Neural crest cell (in vitro differentiated cells): Measurements from ENCODE around the gene IP6K2. TPM values are rescaled to one million over a fixed set of nuclear protein-coding genes. Genes with fewer than 3 reads are reported as not detected.
A peak's percentile ranks its signal among the peaks of the same experiment; 100 is the strongest.
"Not testable (repeated sequence)": the region's sequence is repeated elsewhere in the genome, so short reads cannot be mapped to it uniquely, and the experiment has no call there.

Experiments
- DNase-seq: peaks from one replicate; pipeline ENCODE4 v3.0.0; 2021; ENCODE audit warnings: low read depth, mixed read lengths, low spot score
- H3K27ac Mint-ChIP-seq: one replicate; pipeline ENCODE4 v1.8.0; 2021; ENCODE audit warnings: mild to moderate bottlenecking, mixed read lengths; ENCODE audit not compliant: unreplicated experiment
- H3K27me3 Mint-ChIP-seq: 2 replicates; pipeline ENCODE4 v1.8.0; 2021; ENCODE audit warnings: low read depth, mild to moderate bottlenecking, mixed read lengths
- H3K36me3 Mint-ChIP-seq: 2 replicates; pipeline ENCODE4 v1.8.0; 2021; ENCODE audit warnings: low read depth, mild to moderate bottlenecking, mixed read lengths
- H3K4me1 Mint-ChIP-seq: 2 replicates; pipeline ENCODE4 v1.8.0; 2021; ENCODE audit warnings: mixed read lengths
- H3K4me3 Mint-ChIP-seq: one replicate; pipeline ENCODE4 v1.8.0; 2021; ENCODE audit warnings: mild to moderate bottlenecking, mixed read lengths
- H3K9me3 Mint-ChIP-seq: 2 replicates; pipeline ENCODE4 v1.8.0; 2021; ENCODE audit warnings: mixed read lengths
- long read RNA-seq: library from polyadenylated mRNA; unstranded; transcript quantifications from one replicate; pipeline ENCODE4 v2.0.0, GENCODE V29; 2020
- total RNA-seq: library from RNA; stranded (reverse); gene quantifications from 2 replicates; pipeline ENCODE4 v1.2.1, GENCODE V29; 2021
- TF ChIP-seq, protein P1 (sequence below): fragments of 200-600 bp; sonication (generic); conservative IDR thresholded peaks from 2 replicates; pipeline ENCODE4 v1.5.0; 2021; ENCODE audit warnings: antibody characterized with exemption, mild to moderate bottlenecking

IP6K2 gene, protein sequence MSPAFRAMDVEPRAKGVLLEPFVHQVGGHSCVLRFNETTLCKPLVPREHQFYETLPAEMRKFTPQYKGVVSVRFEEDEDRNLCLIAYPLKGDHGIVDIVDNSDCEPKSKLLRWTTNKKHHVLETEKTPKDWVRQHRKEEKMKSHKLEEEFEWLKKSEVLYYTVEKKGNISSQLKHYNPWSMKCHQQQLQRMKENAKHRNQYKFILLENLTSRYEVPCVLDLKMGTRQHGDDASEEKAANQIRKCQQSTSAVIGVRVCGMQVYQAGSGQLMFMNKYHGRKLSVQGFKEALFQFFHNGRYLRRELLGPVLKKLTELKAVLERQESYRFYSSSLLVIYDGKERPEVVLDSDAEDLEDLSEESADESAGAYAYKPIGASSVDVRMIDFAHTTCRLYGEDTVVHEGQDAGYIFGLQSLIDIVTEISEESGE
- 139 and 143 TPM in 2 replicates for total RNA-seq
- long read RNA-seq, transcript IP6K2-201 (6 exons, 1,775 nt), result major isoform, 116 of 212 reads
- long read RNA-seq, partial matches to known transcripts, result 14 of 212 reads
- long read RNA-seq, other reads (novel, unspliced or antisense), result 78 of 212 reads

DNA sequence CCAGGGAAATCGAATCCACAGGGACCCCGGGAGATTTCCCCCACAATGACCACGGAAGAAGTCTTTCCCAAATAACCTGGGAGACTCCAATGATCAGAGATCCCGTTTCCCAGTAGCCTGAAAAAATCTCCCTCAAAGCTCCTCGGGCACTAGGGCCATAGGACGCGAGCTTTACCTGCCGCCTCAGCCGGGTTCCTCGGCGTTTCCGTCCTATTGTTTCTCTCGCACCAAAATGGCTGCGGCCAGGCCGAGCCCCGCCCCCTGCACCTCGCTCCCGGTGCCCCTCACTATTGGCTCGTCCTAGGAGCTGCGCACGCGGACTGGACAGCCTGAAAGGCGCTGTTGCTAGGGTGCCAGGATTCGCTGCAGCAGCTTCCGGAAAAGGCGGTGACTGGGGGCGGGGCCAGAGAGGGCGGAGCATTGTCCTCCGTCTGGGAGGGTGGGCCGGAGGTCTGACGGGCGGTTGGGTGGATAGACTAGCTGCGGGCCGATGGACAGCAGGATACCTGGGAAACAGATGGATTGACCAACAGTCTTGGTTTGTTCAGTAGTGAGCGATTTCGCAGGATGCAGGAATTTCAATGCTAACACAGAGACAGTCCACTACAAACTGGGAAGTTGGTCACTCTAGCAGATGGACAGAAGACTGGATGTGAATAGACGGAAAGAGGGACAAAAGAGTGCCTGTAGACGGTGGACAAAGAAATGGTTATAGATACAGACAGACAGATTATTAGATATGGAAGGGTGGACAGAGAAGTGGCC is at the start of gene IP6K2:
IP6K2 (minus strand) TSS at position 240 of the 765 bp plus-strand sequence. CDS start 21,930 bp downstream, outside the sequence.
- peak; percentile 99 for DNase-seq
- H3K27ac Mint-ChIP-seq, result peak within 1 kb of the TSS; percentile 99
- H3K4me1 Mint-ChIP-seq, result peaks cover 30% of the 10 kb centered on the region
- H3K27me3 Mint-ChIP-seq, result peaks cover 5% of the 10 kb centered on the region
- H3K36me3 Mint-ChIP-seq, result peaks cover 8% of the 10 kb centered on the region
- TF ChIP-seq, protein P1, sequence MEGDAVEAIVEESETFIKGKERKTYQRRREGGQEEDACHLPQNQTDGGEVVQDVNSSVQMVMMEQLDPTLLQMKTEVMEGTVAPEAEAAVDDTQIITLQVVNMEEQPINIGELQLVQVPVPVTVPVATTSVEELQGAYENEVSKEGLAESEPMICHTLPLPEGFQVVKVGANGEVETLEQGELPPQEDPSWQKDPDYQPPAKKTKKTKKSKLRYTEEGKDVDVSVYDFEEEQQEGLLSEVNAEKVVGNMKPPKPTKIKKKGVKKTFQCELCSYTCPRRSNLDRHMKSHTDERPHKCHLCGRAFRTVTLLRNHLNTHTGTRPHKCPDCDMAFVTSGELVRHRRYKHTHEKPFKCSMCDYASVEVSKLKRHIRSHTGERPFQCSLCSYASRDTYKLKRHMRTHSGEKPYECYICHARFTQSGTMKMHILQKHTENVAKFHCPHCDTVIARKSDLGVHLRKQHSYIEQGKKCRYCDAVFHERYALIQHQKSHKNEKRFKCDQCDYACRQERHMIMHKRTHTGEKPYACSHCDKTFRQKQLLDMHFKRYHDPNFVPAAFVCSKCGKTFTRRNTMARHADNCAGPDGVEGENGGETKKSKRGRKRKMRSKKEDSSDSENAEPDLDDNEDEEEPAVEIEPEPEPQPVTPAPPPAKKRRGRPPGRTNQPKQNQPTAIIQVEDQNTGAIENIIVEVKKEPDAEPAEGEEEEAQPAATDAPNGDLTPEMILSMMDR, result no peak
- H3K9me3 Mint-ChIP-seq, result no peaks in the 10 kb centered on the region
- peak within 1 kb of the TSS; percentile 96 for H3K4me3 Mint-ChIP-seq

DNA sequence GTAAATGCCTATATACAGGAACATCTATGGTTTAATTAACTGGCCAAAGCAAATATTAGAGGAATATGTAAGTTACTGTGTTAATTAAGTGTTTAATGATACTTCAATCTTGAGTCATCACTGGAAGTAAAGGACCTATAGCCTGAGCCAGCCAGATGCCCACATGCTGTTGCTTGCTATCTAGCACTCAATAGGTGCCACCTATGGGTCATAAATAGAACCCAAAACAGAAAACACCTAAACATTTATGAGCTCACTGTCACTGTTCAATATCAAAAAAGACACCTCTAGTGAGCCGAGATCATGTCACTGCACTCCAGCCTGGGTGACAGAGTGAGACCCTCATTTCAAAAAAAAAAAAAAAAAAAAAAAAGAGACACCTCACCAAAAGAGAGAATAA is 48.4 kb upstream of the IP6K2 start:
- TF ChIP-seq, protein P1, result peak; percentile 37
- no peak for DNase-seq
- peaks cover 2% of the 10 kb centered on the region for H3K4me1 Mint-ChIP-seq
- H3K4me3 Mint-ChIP-seq, result no peak overlapping the region
- no peaks in the 10 kb centered on the region for H3K9me3 Mint-ChIP-seq
- H3K27ac Mint-ChIP-seq, result no peak overlapping the region
- peaks cover 2% of the 10 kb centered on the region for H3K36me3 Mint-ChIP-seq
- H3K27me3 Mint-ChIP-seq, result no peaks in the 10 kb centered on the region

DNA sequence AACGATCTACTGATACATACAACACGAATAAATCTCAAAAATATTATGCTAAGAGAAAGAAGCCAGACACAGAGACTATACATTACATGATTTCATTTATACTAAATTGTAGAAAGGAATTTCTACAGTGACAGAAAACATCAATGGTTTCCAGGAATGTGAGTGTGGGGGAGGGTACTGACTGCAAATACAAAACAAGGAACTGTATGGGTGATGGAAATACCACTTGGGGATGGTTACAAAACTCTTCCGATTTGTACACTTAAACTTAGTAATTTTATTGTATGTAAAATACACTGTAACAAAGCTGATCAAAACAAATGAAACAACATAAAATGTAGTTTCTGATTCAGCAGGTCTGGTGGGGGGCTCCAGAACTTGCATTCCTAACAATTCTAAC is 45.8 kb upstream of the IP6K2 start:
- H3K9me3 Mint-ChIP-seq, result no peaks in the 10 kb centered on the region
- no peak for DNase-seq
- no peak overlapping the region for H3K27ac Mint-ChIP-seq
- no peak overlapping the region for H3K4me3 Mint-ChIP-seq
- H3K27me3 Mint-ChIP-seq, result no peaks in the 10 kb centered on the region
- H3K36me3 Mint-ChIP-seq, result no peaks in the 10 kb centered on the region
- no peaks in the 10 kb centered on the region for H3K4me1 Mint-ChIP-seq
- TF ChIP-seq, protein P1, result no peak

DNA sequence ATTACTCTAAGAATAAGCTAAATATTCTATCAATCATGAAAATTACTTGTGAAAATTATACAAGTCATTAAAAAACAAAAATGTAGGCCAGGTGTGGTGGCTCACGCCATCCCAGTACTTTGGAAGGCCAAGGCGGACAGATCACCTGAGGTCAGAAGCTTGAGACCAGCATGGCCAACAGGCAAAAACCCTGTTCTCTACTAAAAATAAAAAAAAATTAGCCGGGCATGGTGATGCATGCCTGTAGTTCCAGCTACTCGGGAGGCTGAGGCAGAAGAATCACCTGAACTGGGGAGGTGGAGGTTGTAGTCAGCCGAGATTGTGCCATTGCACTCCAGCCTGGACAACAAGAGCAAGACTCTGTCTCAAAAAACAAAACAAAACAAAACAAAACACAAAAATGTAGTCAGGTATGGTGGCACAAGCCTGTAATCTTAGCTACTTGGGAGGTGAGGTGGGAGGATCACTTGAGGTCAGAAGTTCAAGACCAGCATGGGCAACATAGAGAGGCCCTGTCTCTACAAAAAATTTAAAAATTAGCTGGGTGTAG is 43.0 kb upstream of the IP6K2 start:
- peaks cover 15% of the 10 kb centered on the region for H3K4me1 Mint-ChIP-seq
- not testable (repeated sequence) for DNase-seq, H3K27ac Mint-ChIP-seq, H3K27me3 Mint-ChIP-seq, H3K4me3 Mint-ChIP-seq, H3K36me3 Mint-ChIP-seq, H3K9me3 Mint-ChIP-seq

DNA sequence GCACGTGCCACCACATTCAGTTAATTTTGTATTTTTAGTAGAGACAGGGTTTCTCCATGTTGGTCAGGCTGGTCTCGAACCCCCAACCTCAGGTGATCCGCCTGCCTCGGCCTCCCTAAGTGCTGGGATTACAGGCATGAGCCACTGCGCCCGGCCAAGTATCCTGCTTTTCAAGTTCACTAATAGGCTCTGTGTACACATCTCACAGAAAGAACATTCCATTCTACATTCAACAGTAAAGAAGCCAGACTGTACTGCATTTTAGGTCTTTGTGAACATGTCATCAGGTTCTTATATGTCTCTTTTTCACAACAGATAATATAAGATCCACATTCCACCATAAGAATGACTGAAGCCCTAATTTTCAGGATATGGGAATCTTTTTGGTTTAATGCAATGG is 42.5 kb upstream of the IP6K2 start:
- H3K4me1 Mint-ChIP-seq, result peaks cover 15% of the 10 kb centered on the region
- not testable (repeated sequence) for H3K36me3 Mint-ChIP-seq, H3K27me3 Mint-ChIP-seq, H3K4me3 Mint-ChIP-seq, DNase-seq, H3K9me3 Mint-ChIP-seq, H3K27ac Mint-ChIP-seq

DNA sequence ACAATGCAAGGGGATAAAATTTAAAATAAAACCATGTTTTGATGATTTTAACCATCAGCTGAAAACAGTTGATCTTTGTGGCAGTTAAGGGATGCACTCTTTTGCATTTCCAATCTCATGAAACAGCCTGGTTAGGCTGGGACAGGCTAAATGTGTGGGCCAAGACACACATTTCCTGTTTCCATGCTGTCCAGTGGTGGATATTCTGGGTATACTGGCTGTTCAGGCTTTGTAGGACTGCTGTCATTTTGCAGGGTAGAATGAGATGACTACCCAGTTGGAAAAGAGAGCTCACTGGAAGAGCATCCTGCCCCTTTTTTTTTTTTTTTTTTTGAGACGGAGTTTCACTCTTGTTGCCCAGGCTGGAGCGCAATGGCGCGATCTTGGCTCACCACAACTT is 42.0 kb upstream of the IP6K2 start:
- no peak for DNase-seq
- H3K4me1 Mint-ChIP-seq, result peaks cover 15% of the 10 kb centered on the region
- H3K9me3 Mint-ChIP-seq, result no peaks in the 10 kb centered on the region
- H3K4me3 Mint-ChIP-seq, result no peak overlapping the region
- TF ChIP-seq, protein P1, result no peak
- no peak overlapping the region for H3K27ac Mint-ChIP-seq
- no peaks in the 10 kb centered on the region for H3K27me3 Mint-ChIP-seq
- H3K36me3 Mint-ChIP-seq, result no peaks in the 10 kb centered on the region
